Measurements from ENCODE around the gene H2AZ1. TPM values are rescaled to one million over a fixed set of nuclear protein-coding genes. Genes with fewer than 3 reads are reported as not detected.
A peak's percentile ranks its signal among the peaks of the same experiment; 100 is the strongest.
"Not testable (repeated sequence)": the region's sequence is repeated elsewhere in the genome, so short reads cannot be mapped to it uniquely, and the experiment has no call there.

Gene H2AZ1
- total RNA-seq, 5 donors from 2014 or later (not counting 1 experiment from before 2014, with no cell fraction given): 93.9 to 146 (median 131) TPM

- POLR2A ChIA-PET: interaction anchor here (0.6 to 0.7 kb wide), 3 partner anchors 71 to 1011 kb away, joined by 5 to 9 read pairs (median 6); no protein-coding TSS in a partner anchor
- no peak overlapping the region for H3K27ac ChIP-seq (ENCODE audit: low read length)
- Mint-ChIP-seq H3K27me3 (no peaks in the 10 kb centered on the region), H3K9me3 (peaks cover 0 to 7% (median 6%) of the 10 kb centered on the region in 3 donors), H3K27ac (no peak overlapping the region), H3K4me3 (no peak overlapping the region), H3K36me3 (peaks cover 9% of the 10 kb centered on the region), H3K4me1 (peaks cover 21 to 23% (median 22%) of the 10 kb centered on the region in 3 donors)
- ATAC-seq (replicated peaks in 1 of 4): no peak
- DNase-seq: no peak
- no peaks in the 10 kb centered on the region for H3K36me3 ChIP-seq (ENCODE audit: control insufficient read depth in 2 of 2, extremely low read depth in 1 of 2, insufficient read depth in 1 of 2, low read length in 1 of 2)
- CTCF ChIA-PET: no interaction called here
- H3K27me3 ChIP-seq (replicated peaks in 1 of 2; ENCODE audit: control insufficient read depth in 2 of 2, extremely low read depth in 1 of 2, insufficient read depth in 2 of 2, low read length in 1 of 2): no peaks in the 10 kb centered on the region
- H3K9me3 ChIP-seq: no peaks in the 10 kb centered on the region
- H3K4me3 ChIP-seq (ENCODE audit: control insufficient read depth in 1 of 2, extremely low read depth in 1 of 2, low read length in 1 of 2): no peak overlapping the region
- no CpG with 5 or more reads among the region's 1 CpG for WGBS (ENCODE audit: insufficient coverage)
- H3K4me1 ChIP-seq (ENCODE audit: control insufficient read depth in 1 of 2, extremely low read depth in 1 of 2, insufficient read depth in 2 of 2, low read length in 2 of 2): peaks cover 2 to 12% of the 10 kb centered on the region in 2 experiments
Measured at GRCh38 chr4:99961711-99962110, 11.6 kb upstream of the H2AZ1 start.

DNA sequence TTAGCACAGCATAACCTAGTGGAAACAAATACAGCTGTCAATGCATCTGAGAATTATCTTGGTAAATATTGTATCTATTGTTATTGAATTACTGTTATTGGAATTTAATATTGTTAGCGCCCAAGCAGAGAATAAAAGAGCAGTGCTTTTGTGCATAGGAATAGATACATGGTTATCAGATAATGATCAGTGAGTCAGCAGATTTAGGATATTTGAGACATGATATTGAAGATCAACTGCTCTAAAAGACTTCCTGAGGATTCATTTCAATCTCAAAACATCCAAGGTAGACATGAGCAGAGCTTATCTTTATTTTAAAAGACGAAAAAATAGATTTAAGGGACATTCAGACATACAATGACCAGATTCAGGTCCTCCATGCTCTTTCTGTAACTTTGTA is 10.6 kb upstream of the H2AZ1 start:
- CTCF ChIA-PET: no interaction called here
- Mint-ChIP-seq H3K27me3 (no peaks in the 10 kb centered on the region), H3K4me3 (no peak overlapping the region), H3K9me3 (peaks cover 0 to 14% (median 7%) of the 10 kb centered on the region in 3 donors), H3K27ac (no peak overlapping the region), H3K36me3 (peaks cover 9% of the 10 kb centered on the region), H3K4me1 (peaks cover 13 to 16% (median 14%) of the 10 kb centered on the region in 3 donors)
- DNase-seq (no peak), ATAC-seq (replicated peaks in 1 of 4) (no peak)
- Histone ChIP-seq H3K4me3 (ENCODE audit: control insufficient read depth in 1 of 2, extremely low read depth in 1 of 2, low read length in 1 of 2) (no peak overlapping the region), H3K4me1 (ENCODE audit: control insufficient read depth in 1 of 2, extremely low read depth in 1 of 2, insufficient read depth in 2 of 2, low read length in 2 of 2) (peaks cover 2 to 6% of the 10 kb centered on the region in 2 experiments), H3K9me3 (no peaks in the 10 kb centered on the region), H3K27me3 (replicated peaks in 1 of 2; ENCODE audit: control insufficient read depth in 2 of 2, extremely low read depth in 1 of 2, insufficient read depth in 2 of 2, low read length in 1 of 2) (no peaks in the 10 kb centered on the region), H3K27ac (ENCODE audit: low read length) (no peak overlapping the region), H3K36me3 (ENCODE audit: control insufficient read depth in 2 of 2, extremely low read depth in 1 of 2, insufficient read depth in 1 of 2, low read length in 1 of 2) (no peaks in the 10 kb centered on the region)
- no CpG with 5 or more reads among the region's 2 CpGs for WGBS (ENCODE audit: insufficient coverage)
- POLR2A ChIA-PET: interaction anchor here in 1 of 2 donors (0.5 kb wide), 1 partner anchor 9 kb away, joined by 3 read pairs; no protein-coding TSS in a partner anchor

DNA sequence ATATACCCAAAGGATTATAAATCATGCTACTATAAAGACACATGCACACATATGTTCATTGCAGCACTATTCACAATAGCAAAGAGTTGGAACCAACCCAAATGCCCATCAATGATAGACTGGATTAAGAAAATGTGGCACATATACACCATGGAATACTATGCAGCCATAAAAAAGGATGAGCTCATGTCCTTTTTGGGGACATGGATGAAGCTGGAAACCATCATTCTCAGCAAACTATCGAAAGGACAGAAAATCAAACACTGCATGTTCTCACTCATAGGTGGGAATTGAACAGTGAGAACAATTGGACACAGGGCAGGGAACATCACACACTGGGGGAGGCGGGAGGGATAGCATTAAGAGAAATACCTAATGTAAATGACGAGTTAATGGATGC is 8.1 kb upstream of the H2AZ1 start:
- H3K4me1 ChIP-seq (ENCODE audit: control insufficient read depth in 1 of 2, extremely low read depth in 1 of 2, insufficient read depth in 2 of 2, low read length in 2 of 2); H3K36me3 Mint-ChIP-seq; H3K4me3 ChIP-seq (ENCODE audit: control insufficient read depth in 1 of 2, extremely low read depth in 1 of 2, low read length in 1 of 2); H3K36me3 ChIP-seq (ENCODE audit: control insufficient read depth in 2 of 2, extremely low read depth in 1 of 2, insufficient read depth in 1 of 2, low read length in 1 of 2); H3K27ac Mint-ChIP-seq; CTCF ChIA-PET; H3K27me3 Mint-ChIP-seq; H3K27ac ChIP-seq (ENCODE audit: low read length); H3K9me3 ChIP-seq; H3K4me3 Mint-ChIP-seq; DNase-seq; H3K27me3 ChIP-seq (replicated peaks in 1 of 2; ENCODE audit: control insufficient read depth in 2 of 2, extremely low read depth in 1 of 2, insufficient read depth in 2 of 2, low read length in 1 of 2); ATAC-seq (replicated peaks in 1 of 4); POLR2A ChIA-PET; H3K4me1 Mint-ChIP-seq: not testable (repeated sequence)
- no CpG with 5 or more reads among the region's 3 CpGs for WGBS (ENCODE audit: insufficient coverage)
- H3K9me3 Mint-ChIP-seq: peaks cover 0 to 14% (median 7%) of the 10 kb centered on the region in 3 donors

DNA sequence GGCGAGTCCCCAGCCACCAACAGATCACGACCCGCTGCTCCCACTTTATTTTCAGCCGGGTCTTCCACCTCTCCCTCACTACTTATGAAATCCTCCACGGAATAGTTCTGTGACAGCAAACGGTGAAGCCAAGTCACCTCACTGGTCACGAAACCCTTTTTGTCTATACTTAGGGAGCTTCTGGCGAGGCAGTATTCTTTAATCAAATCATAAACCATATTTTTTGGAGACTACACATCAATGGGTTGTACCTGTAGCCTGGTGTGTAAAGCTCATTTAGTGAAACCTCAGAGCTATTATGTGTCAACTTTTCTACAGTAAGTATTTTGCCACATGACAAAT is 809 bp upstream of the H2AZ1 start:
- Histone ChIP-seq H3K4me1 (ENCODE audit: control insufficient read depth in 1 of 2, extremely low read depth in 1 of 2, insufficient read depth in 2 of 2, low read length in 2 of 2) (peaks cover 21 to 23% of the 10 kb centered on the region in 2 experiments), H3K27ac (ENCODE audit: low read length) (peak overlapping the region; percentile 73), H3K27me3 (replicated peaks in 1 of 2; ENCODE audit: control insufficient read depth in 2 of 2, extremely low read depth in 1 of 2, insufficient read depth in 2 of 2, low read length in 1 of 2) (no peaks in the 10 kb centered on the region), H3K9me3 (no peaks in the 10 kb centered on the region), H3K4me3 (ENCODE audit: control insufficient read depth in 1 of 2, extremely low read depth in 1 of 2, low read length in 1 of 2) (peak overlapping the region; percentile 73 to 92), H3K36me3 (ENCODE audit: control insufficient read depth in 2 of 2, extremely low read depth in 1 of 2, insufficient read depth in 1 of 2, low read length in 1 of 2) (peaks cover 0 to 11% of the 10 kb centered on the region in 2 donors)
- DNase-seq (no peak), ATAC-seq (replicated peaks in 1 of 4) (no peak)
- CTCF ChIA-PET: interaction anchor here in 1 of 2 donors (0.6 to 2.6 kb wide), 15 partner anchors 11 to 1808 kb away, joined by 3 to 10 read pairs (median 4); partner anchors contain the start of genes DAPP1, LAMTOR3, STPG2 and TRMT10A
- no peaks in the 10 kb centered on the region for H3K27me3 Mint-ChIP-seq
- no peak overlapping the region for H3K27ac Mint-ChIP-seq
- H3K36me3 Mint-ChIP-seq: peaks cover 5% of the 10 kb centered on the region
- H3K4me1 Mint-ChIP-seq: peaks cover 6 to 22% (median 15%) of the 10 kb centered on the region in 3 donors
- no peaks in the 10 kb centered on the region for H3K9me3 Mint-ChIP-seq
- 0% methylated on average over 5 of the region's 8 CpGs for WGBS (ENCODE audit: insufficient coverage)
- no peak overlapping the region for H3K4me3 Mint-ChIP-seq
- POLR2A ChIA-PET: interaction anchor here (0.5 to 2.0 kb wide), 7 partner anchors 30 to 1005 kb away, joined by 3 to 11 read pairs (median 6); partner anchors contain the start of gene LAMTOR3 (in 1 of the 2)

DNA sequence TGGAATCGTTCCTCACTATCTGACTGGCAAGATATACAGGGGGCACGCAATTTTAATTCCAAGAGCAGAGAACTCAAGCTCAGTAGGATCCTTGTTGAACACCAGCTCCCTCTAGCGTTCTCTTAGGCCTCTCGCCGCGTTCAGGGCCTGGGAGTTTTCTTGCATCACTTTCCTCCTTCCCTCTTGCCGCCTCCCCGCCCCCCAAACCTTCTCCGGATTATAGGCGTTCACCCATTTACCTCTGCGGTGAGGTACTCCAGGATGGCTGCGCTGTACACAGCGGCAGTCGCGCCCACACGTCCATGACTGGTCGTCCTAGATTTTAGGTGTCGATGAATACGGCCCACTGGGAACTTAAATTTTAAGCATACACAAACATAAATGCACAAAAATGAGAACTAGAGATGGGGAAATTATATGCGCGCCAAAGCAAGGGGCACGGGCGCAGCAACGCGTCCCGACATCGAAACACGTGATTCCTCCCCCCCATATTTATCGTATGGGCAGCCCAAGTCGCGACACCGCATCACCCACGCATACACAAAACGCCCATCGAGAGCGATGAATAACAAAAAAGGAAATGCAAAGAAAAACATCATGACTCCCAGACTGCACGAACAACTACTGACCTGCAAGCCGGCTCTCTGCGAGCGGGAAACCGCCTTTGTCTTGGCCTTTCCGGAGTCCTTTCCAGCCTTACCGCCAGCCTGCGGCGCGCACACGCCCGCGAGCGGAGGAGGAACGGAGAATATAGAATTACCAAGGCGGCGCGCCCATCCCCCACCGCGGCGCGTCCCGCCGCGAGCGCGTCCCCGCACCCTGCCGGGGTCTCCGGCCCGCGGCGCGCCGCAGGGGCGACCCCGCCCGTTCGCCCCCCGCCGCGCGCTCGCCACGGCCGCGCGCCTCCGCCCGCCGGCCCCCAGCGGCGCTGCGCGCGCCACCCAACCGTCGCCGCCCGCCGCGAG is 759 bp downstream of the H2AZ1 start:
- peaks cover 20 to 37% (median 30%) of the 10 kb centered on the region in 3 donors for H3K4me1 Mint-ChIP-seq
- Histone ChIP-seq H3K27ac (ENCODE audit: low read length) (peak overlapping the region; percentile 95), H3K27me3 (replicated peaks in 1 of 2; ENCODE audit: control insufficient read depth in 2 of 2, extremely low read depth in 1 of 2, insufficient read depth in 2 of 2, low read length in 1 of 2) (no peaks in the 10 kb centered on the region), H3K4me1 (ENCODE audit: control insufficient read depth in 1 of 2, extremely low read depth in 1 of 2, insufficient read depth in 2 of 2, low read length in 2 of 2) (peaks cover 28 to 32% of the 10 kb centered on the region in 2 experiments), H3K9me3 (no peaks in the 10 kb centered on the region), H3K36me3 (ENCODE audit: control insufficient read depth in 2 of 2, extremely low read depth in 1 of 2, insufficient read depth in 1 of 2, low read length in 1 of 2) (peaks cover 0 to 11% of the 10 kb centered on the region in 2 donors), H3K4me3 (ENCODE audit: control insufficient read depth in 1 of 2, extremely low read depth in 1 of 2, low read length in 1 of 2) (peak overlapping the region; percentile 73 to 99)
- H3K36me3 Mint-ChIP-seq: peaks cover 5% of the 10 kb centered on the region
- no peaks in the 10 kb centered on the region for H3K27me3 Mint-ChIP-seq
- H3K4me3 Mint-ChIP-seq: no peak overlapping the region
- ATAC-seq (replicated peaks in 1 of 4) (peak; percentile 23 to 33 (median 28)), DNase-seq (peak; percentile 66 to 95 (median 81))
- under 1% methylated on average over 83 of the region's 98 CpGs for WGBS (ENCODE audit: insufficient coverage)
- ChIA-PET CTCF (interaction anchor here (0.5 to 3.9 kb wide), 32 partner anchors 9 to 1288 kb away, joined by 3 to 33 read pairs (median 6); partner anchors contain the start of genes ADH5 (in 1 of the 2), DAPP1 (in 1 of the 2), LAMTOR3 (in 1 of the 2) and METAP1 (in 1 of the 2)), POLR2A (interaction anchor here (0.5 to 3.9 kb wide), 12 partner anchors 8 to 1275 kb away, joined by 3 to 27 read pairs (median 4); partner anchors contain the start of genes LAMTOR3 (in 2 of the 2) and DAPP1 (in 1 of the 2))
- H3K9me3 Mint-ChIP-seq: no peaks in the 10 kb centered on the region
- no peak overlapping the region for H3K27ac Mint-ChIP-seq

DNA sequence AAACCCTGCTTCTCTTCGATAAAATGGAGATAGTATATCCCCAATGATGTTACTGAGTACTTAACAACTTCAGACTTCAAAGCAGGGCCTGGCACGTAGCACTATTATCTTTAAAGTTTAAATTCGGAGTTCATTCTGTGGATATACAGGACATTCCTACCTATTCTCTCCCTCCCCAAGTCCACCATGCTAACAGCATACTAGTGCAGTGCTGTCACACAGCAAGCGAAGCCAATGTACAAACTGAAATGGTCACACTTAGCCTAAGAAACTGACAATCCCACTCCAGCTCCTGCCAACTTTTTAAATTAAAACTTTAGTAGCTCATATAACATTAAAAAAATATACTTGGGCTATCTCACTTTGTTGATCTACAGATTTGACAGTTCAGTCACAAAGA is 2.5 kb downstream of the H2AZ1 start:
- H3K4me1 Mint-ChIP-seq: peaks cover 36 to 54% (median 48%) of the 10 kb centered on the region in 3 donors
- ATAC-seq (replicated peaks in 1 of 4): no peak
- H3K4me3 ChIP-seq (ENCODE audit: control insufficient read depth in 1 of 2, extremely low read depth in 1 of 2, low read length in 1 of 2): no peak overlapping the region
- H3K27ac Mint-ChIP-seq: peak overlapping the region in 1 of 2 donors; percentile 97
- H3K4me1 ChIP-seq (ENCODE audit: control insufficient read depth in 1 of 2, extremely low read depth in 1 of 2, insufficient read depth in 2 of 2, low read length in 2 of 2): peaks cover 32 to 42% of the 10 kb centered on the region in 2 experiments
- no CpG with 5 or more reads among the region's 4 CpGs for WGBS (ENCODE audit: insufficient coverage)
- CTCF ChIA-PET: interaction anchor here (0.6 to 3.9 kb wide), 15 partner anchors 18 to 1799 kb away, joined by 3 to 33 read pairs (median 6); partner anchors contain the start of genes TRMT10A (in 2 of the 2), DAPP1 (in 1 of the 2), LAMTOR3 (in 1 of the 2) and METAP1 (in 1 of the 2)
- POLR2A ChIA-PET: interaction anchor here (0.6 to 3.9 kb wide), 6 partner anchors 9 to 145 kb away, joined by 3 to 27 read pairs (median 6); partner anchors contain the start of genes DAPP1 (in 1 of the 2) and LAMTOR3 (in 1 of the 2)
- peaks cover 11% of the 10 kb centered on the region for H3K36me3 Mint-ChIP-seq
- H3K9me3 ChIP-seq: no peaks in the 10 kb centered on the region
- H3K9me3 Mint-ChIP-seq: no peaks in the 10 kb centered on the region
- peaks cover 0 to 13% of the 10 kb centered on the region in 2 donors for H3K36me3 ChIP-seq (ENCODE audit: control insufficient read depth in 2 of 2, extremely low read depth in 1 of 2, insufficient read depth in 1 of 2, low read length in 1 of 2)
- no peaks in the 10 kb centered on the region for H3K27me3 Mint-ChIP-seq
- H3K27ac ChIP-seq (ENCODE audit: low read length): peak overlapping the region; percentile 95
- peak overlapping the region in 2 of 3 donors; percentile 91 to 96 for H3K4me3 Mint-ChIP-seq
- no peaks in the 10 kb centered on the region for H3K27me3 ChIP-seq (replicated peaks in 1 of 2; ENCODE audit: control insufficient read depth in 2 of 2, extremely low read depth in 1 of 2, insufficient read depth in 2 of 2, low read length in 1 of 2)
- DNase-seq: no peak

Measured in T-cell (primary cell).